Tibial nerve (tissue), 4 donors: Measurements from ENCODE around the gene WDR45B. TPM values are rescaled to one million over a fixed set of nuclear protein-coding genes. Genes with fewer than 3 reads are reported as not detected.

Source experiments
- DNase-seq, 2 donors: peaks; one replicate each; pipeline ENCODE4 v3.0.0-alpha.2; 2019; ENCODE audit warnings: low spot score in 2 of 2
- H3K27ac ChIP-seq, 4 donors: fragments of 200-600 bp; sonication (generic) in 3 of 4; one replicate each; pipeline ENCODE4 v1.5.1; 2017 to 2019; ENCODE audit warnings: mild to moderate bottlenecking in 1 of 4
- H3K27me3 ChIP-seq, 2 donors: fragments of 200-600 bp; sonication (generic) in 1 of 2; one replicate each; pipeline versions ENCODE4 v1.5.1 to v1.6.0; 2017 to 2019
- H3K36me3 ChIP-seq, 3 donors: fragments of 200-600 bp; sonication (generic); one replicate each; pipeline ENCODE4 v1.5.1; 2018 to 2019
- H3K4me1 ChIP-seq, 4 donors: fragments of 200-600 bp; sonication (generic) in 3 of 4; one replicate each; pipeline ENCODE4 v1.5.1; 2017 to 2019
- H3K4me3 ChIP-seq, 4 donors: fragments of 200-600 bp; sonication (generic) in 3 of 4; one replicate each; pipeline ENCODE4 v1.5.1; 2017 to 2019; ENCODE audit warnings: mild to moderate bottlenecking in 1 of 4, moderate library complexity in 1 of 4
- H3K9me3 ChIP-seq, 4 donors: fragments of 200-600 bp; sonication (generic) in 3 of 4; one replicate each; pipeline ENCODE4 v1.5.1; 2017 to 2019
- EP300 ChIP-seq, 2 donors: sonication (generic); formaldehyde crosslinking; IDR thresholded peaks; one replicate each; pipeline ENCODE4 v1.6.1; 2017; ENCODE audit warnings: antibody characterized with exemption in 2 of 2, mild to moderate bottlenecking in 1 of 2
- POLR2A ChIP-seq, 2 donors: fragments of 450-650 bp; IDR thresholded peaks; one replicate each; pipeline ENCODE4 v1.6.1; 2017; ENCODE audit warnings: antibody characterized with exemption in 2 of 2, mild to moderate bottlenecking in 2 of 2, moderate library complexity in 2 of 2
- whole genome bisulfite sequencing, 2 donors: methylation state at CpG; one replicate each; pipeline ENCODE4 v1.1.5; 2018; 5-methylcytosine and 5-hydroxymethylcytosine counted together
- total RNA-seq, 4 donors: library from RNA; depleted of rRNA; stranded (reverse); fragments of >200 nt; gene quantifications; one replicate each; pipeline ENCODE4 v1.1.0, GENCODE V29; 2016
- TF ChIP-seq, protein P1 (sequence below), 5 experiments: fragments of 200-600 bp in 3 of 5; fragments of 450-650 bp in 2 of 5; sonication (generic) in 3 of 5; IDR thresholded peaks; one replicate each; pipeline ENCODE4 v1.5.1; 2016 to 2019; ENCODE audit warnings: antibody characterized with exemption in 5 of 5, mild to moderate bottlenecking in 3 of 5, moderate library complexity in 2 of 5

Gene WDR45B
- total RNA-seq, 4 donors from 2014 or later: 64.9 to 114 (median 88.5) TPM

DNA sequence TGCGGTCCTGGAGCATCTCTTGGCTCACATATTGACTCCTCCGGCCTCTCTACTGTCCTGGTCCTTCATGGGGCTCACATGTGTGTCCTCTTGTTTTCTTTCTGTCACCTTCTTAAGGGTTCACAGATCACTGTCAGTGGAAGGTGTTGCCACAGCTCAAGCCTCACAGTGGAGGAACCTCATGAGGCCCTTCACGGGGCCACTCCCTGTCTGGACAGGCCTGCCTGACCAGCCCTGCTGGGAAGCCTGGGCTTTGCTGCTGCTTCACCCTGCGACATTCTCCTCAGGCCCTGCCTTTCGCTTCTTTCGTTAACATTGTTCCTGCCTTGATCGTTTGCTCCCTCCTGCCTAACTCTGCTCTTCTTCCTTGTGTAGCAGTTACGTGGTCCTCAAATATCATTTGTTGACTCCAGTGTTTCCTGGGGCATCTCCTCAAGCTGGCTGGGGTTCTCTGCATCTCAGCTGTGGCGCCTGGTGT, 55.9 kb downstream of the WDR45B start:
- WGBS, 2 donors: 33 to 45% methylated on average over 9 of the region's 9 CpGs
- no peak for DNase-seq
- Histone ChIP-seq H3K27ac (peak overlapping the region; percentile 86 to 98 (median 92)), H3K4me1 (peaks cover 0 to 47% (median 36%) of the 10 kb centered on the region in 4 donors), H3K9me3 (no peaks in the 10 kb centered on the region), H3K27me3 (no peaks in the 10 kb centered on the region), H3K36me3 (peaks cover 0 to 47% (median 0%) of the 10 kb centered on the region in 3 donors), H3K4me3 (peak overlapping the region in 3 of 4 donors; percentile 52 to 74 (median 69))
- TF ChIP-seq POLR2A (IDR thresholded peaks at IDR 0.05): no peak
- TF ChIP-seq EP300 (IDR thresholded peaks at IDR 0.05): no peak
- TF ChIP-seq, protein P1, sequence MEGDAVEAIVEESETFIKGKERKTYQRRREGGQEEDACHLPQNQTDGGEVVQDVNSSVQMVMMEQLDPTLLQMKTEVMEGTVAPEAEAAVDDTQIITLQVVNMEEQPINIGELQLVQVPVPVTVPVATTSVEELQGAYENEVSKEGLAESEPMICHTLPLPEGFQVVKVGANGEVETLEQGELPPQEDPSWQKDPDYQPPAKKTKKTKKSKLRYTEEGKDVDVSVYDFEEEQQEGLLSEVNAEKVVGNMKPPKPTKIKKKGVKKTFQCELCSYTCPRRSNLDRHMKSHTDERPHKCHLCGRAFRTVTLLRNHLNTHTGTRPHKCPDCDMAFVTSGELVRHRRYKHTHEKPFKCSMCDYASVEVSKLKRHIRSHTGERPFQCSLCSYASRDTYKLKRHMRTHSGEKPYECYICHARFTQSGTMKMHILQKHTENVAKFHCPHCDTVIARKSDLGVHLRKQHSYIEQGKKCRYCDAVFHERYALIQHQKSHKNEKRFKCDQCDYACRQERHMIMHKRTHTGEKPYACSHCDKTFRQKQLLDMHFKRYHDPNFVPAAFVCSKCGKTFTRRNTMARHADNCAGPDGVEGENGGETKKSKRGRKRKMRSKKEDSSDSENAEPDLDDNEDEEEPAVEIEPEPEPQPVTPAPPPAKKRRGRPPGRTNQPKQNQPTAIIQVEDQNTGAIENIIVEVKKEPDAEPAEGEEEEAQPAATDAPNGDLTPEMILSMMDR (IDR thresholded peaks at IDR 0.05): no peak

DNA sequence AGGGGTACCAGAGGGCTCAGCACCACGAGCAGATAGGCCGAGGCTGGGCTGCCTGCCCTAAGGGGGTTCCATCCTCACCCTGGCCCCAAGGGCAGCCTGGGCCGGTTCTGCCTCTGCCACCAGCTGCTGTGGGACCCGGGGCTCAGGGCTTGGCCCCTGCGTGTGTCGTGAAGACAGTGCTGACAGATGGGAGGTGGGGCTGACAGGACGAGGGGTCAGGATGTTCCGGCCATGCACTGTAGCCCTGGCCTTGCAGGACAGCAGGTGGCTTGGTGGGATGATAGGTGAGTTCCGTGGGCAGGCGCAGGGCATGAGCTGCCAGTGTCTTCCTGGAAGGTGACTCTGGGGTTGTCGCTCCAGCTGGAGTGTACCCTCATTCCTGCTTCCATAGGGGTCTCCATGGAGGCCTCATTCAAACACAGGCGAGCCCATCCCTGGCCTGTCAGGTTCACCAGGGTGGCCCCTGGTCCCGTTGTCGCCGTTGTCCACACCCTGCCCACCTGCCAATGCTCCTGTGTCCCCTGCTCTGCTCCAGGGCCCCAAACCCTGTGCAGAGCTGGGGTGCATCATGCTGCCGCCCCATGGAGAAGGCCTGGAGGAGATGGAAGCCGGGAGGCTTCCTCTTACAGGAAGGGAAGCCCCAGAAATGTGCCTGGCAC, 57.2 kb downstream of the WDR45B start:
- 62 to 65% methylated on average over 12 to 17 of the region's 17 CpGs for WGBS, 2 donors
- Histone ChIP-seq H3K27ac (peak overlapping the region; percentile 86 to 98 (median 92)), H3K4me3 (no peak overlapping the region), H3K36me3 (peaks cover 0 to 44% (median 0%) of the 10 kb centered on the region in 3 donors), H3K27me3 (no peaks in the 10 kb centered on the region), H3K4me1 (peaks cover 0 to 47% (median 36%) of the 10 kb centered on the region in 4 donors), H3K9me3 (no peaks in the 10 kb centered on the region)
- TF ChIP-seq POLR2A (IDR thresholded peaks at IDR 0.05): no peak
- TF ChIP-seq EP300 (IDR thresholded peaks at IDR 0.05): no peak
- TF ChIP-seq, protein P1 (IDR thresholded peaks at IDR 0.05): no peak
- DNase-seq: no peak

DNA sequence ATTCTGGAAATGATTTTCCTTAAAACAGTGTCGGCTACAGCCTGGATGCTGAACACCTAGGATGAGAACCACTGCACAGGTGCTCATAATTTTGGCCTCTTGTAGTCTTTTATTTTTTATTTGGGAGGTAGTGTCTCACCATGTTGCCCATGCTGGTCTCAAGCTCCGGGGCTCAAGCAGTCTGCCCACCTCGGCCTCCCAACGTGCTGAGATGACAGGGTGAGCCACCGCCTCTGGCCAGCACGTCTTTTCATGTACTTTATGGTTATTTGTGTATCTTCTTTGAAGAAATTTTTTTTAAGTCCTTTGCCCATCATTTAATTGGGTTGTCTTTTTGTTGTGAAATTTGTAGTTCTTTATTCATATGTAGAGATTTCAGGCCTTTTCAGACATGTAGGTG, 58.0 kb downstream of the WDR45B start:
- no peak overlapping the region for H3K4me3 ChIP-seq
- peaks cover 0 to 51% (median 34%) of the 10 kb centered on the region in 4 donors for H3K4me1 ChIP-seq
- no peak for TF ChIP-seq POLR2A (IDR thresholded peaks at IDR 0.05)
- TF ChIP-seq, protein P1 (IDR thresholded peaks at IDR 0.05): no peak
- H3K36me3 ChIP-seq: peaks cover 0 to 44% (median 0%) of the 10 kb centered on the region in 3 donors
- no peaks in the 10 kb centered on the region for H3K27me3 ChIP-seq
- peak overlapping the region in 2 of 4 donors; percentile 5 to 98 for H3K27ac ChIP-seq
- H3K9me3 ChIP-seq: no peaks in the 10 kb centered on the region
- WGBS, 2 donors: 76 to 77% methylated on average over 6 of the region's 6 CpGs
- DNase-seq: no peak

DNA sequence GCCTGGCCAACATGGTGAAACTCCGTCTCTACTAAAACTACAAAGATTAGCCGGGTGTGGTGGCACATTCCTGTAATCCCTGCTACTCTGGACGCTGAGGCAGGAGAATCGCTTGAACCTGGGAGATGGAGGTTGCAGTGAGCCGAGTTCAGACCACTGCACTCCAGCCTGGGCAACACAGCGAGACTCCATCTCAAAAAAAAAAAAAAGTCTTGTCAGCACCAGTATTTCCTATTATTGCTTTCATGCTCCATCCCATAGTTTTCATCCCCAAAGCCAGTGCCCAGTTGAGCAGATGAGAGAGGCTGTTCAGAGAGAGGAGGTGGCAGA, 58.4 kb downstream of the WDR45B start:
- H3K4me3 ChIP-seq: no peak overlapping the region
- no peaks in the 10 kb centered on the region for H3K9me3 ChIP-seq
- H3K27ac ChIP-seq: peak overlapping the region in 2 of 4 donors; percentile 5 to 98
- DNase-seq: no peak
- WGBS, 2 donors: 69 to 86% methylated on average over 6 of the region's 6 CpGs
- H3K36me3 ChIP-seq: peaks cover 0 to 44% (median 0%) of the 10 kb centered on the region in 3 donors
- peaks cover 0 to 50% (median 34%) of the 10 kb centered on the region in 4 donors for H3K4me1 ChIP-seq
- H3K27me3 ChIP-seq: no peaks in the 10 kb centered on the region
- TF ChIP-seq POLR2A (IDR thresholded peaks at IDR 0.05) (no peak), EP300 (IDR thresholded peaks at IDR 0.05) (no peak)
- TF ChIP-seq, protein P1 (IDR thresholded peaks at IDR 0.05): no peak
